Neuron (in vitro differentiated cells): ENCODE results near the gene ZYG11B.
"Not testable (repeated sequence)": the region's sequence is repeated elsewhere in the genome, so short reads cannot be mapped to it uniquely, and the experiment has no call there.

Source experiments
- H2AFZ ChIP-seq: one replicate; pipeline ENCODE4 v1.6.1; 2013; ENCODE audit warnings: low read depth, mild to moderate bottlenecking, inconsistent platforms, low read length, moderate library complexity
- H3K27me3 ChIP-seq: one replicate; pipeline ENCODE4 v1.6.1; 2013; ENCODE audit warnings: low read length; ENCODE audit not compliant: insufficient read depth
- H3K36me3 ChIP-seq: one replicate; pipeline ENCODE4 v1.6.1; 2013; ENCODE audit warnings: low read length; ENCODE audit not compliant: insufficient read depth
- H3K4me1 ChIP-seq: one replicate; pipeline ENCODE4 v1.6.1; 2013; ENCODE audit warnings: low read length; ENCODE audit not compliant: insufficient read depth
- H3K4me3 ChIP-seq: 2 replicates; pipeline ENCODE4 v1.5.1; 2013; ENCODE audit warnings: mild to moderate bottlenecking, low read length, moderate library complexity
- H3K9me3 ChIP-seq: one replicate; pipeline ENCODE4 v1.6.1; 2013; ENCODE audit warnings: low read length

ZYG11B gene

GRCh38 chr1:52795464-52795863, 69.2 kb downstream of the ZYG11B start:
- no peak overlapping the region for H2AFZ ChIP-seq
- H3K4me3 ChIP-seq = no peak overlapping the region
- no peaks in the 10 kb centered on the region for H3K9me3 ChIP-seq

GRCh38 chr1:52798331-52798730, 72.1 kb downstream of the ZYG11B start:
- Histone ChIP-seq H3K9me3 (no peaks in the 10 kb centered on the region), H3K36me3 (peaks cover 28% of the 10 kb centered on the region)

More at GRCh38 chr1:52795464-52795863, 69.2 kb downstream of the ZYG11B start:
- Histone ChIP-seq H3K27me3 (no peaks in the 10 kb centered on the region), H3K36me3 (peaks cover 30% of the 10 kb centered on the region), H3K4me1 (peaks cover 3% of the 10 kb centered on the region)

GRCh38 chr1:52801011-52801410, 74.8 kb downstream of the ZYG11B start:
- Histone ChIP-seq H3K4me1 (no peaks in the 10 kb centered on the region), H3K9me3 (no peaks in the 10 kb centered on the region), H3K4me3 (no peak overlapping the region), H3K27me3 (no peaks in the 10 kb centered on the region), H2AFZ (no peak overlapping the region), H3K36me3 (peaks cover 33% of the 10 kb centered on the region)

More at GRCh38 chr1:52798331-52798730, 72.1 kb downstream of the ZYG11B start:
- Histone ChIP-seq H3K27me3 (no peaks in the 10 kb centered on the region), H2AFZ (no peak overlapping the region), H3K4me3 (no peak overlapping the region), H3K4me1 (no peaks in the 10 kb centered on the region)

GRCh38 chr1:52804083-52804482, 77.8 kb downstream of the ZYG11B start:
- not testable (repeated sequence) for H3K9me3 ChIP-seq, H3K4me1 ChIP-seq, H2AFZ ChIP-seq, H3K4me3 ChIP-seq, H3K27me3 ChIP-seq
- H3K36me3 ChIP-seq = peaks cover 19% of the 10 kb centered on the region

- no peak overlapping the region for H3K4me3 ChIP-seq
- no peaks in the 10 kb centered on the region for H3K4me1 ChIP-seq
- no peak overlapping the region for H2AFZ ChIP-seq
- no peaks in the 10 kb centered on the region for H3K27me3 ChIP-seq
- no peaks in the 10 kb centered on the region for H3K9me3 ChIP-seq
- peaks cover 47% of the 10 kb centered on the region for H3K36me3 ChIP-seq
These were observed 88.2 kb downstream of the ZYG11B start for GRCh38 chr1:52814465-52814864.

- not testable (repeated sequence) for H3K9me3 ChIP-seq, H2AFZ ChIP-seq, H3K27me3 ChIP-seq, H3K4me1 ChIP-seq, H3K4me3 ChIP-seq
- peaks cover 34% of the 10 kb centered on the region for H3K36me3 ChIP-seq
These were observed 94.6 kb downstream of the ZYG11B start for GRCh38 chr1:52820830-52821229.

- peaks cover 15% of the 10 kb centered on the region for H3K36me3 ChIP-seq
- no peaks in the 10 kb centered on the region for H3K9me3 ChIP-seq
- no peak overlapping the region for H3K4me3 ChIP-seq
- H2AFZ ChIP-seq = no peak overlapping the region
- H3K27me3 ChIP-seq = no peaks in the 10 kb centered on the region
- H3K4me1 ChIP-seq = no peaks in the 10 kb centered on the region
These were observed 99.6 kb downstream of the ZYG11B start for GRCh38 chr1:52825868-52826267.

GRCh38 chr1:52834798-52835197, 108.5 kb downstream of the ZYG11B start:
- Histone ChIP-seq H2AFZ (no peak overlapping the region), H3K27me3 (no peaks in the 10 kb centered on the region), H3K36me3 (no peaks in the 10 kb centered on the region), H3K4me3 (no peak overlapping the region), H3K9me3 (no peaks in the 10 kb centered on the region), H3K4me1 (no peaks in the 10 kb centered on the region)

GRCh38 chr1:52836035-52836434, 109.8 kb downstream of the ZYG11B start:
- Histone ChIP-seq H2AFZ (no peak overlapping the region), H3K4me1 (no peaks in the 10 kb centered on the region), H3K9me3 (no peaks in the 10 kb centered on the region), H3K27me3 (peaks cover 4% of the 10 kb centered on the region), H3K36me3 (no peaks in the 10 kb centered on the region), H3K4me3 (no peak overlapping the region)

- not testable (repeated sequence) for H3K4me3 ChIP-seq, H3K9me3 ChIP-seq, H2AFZ ChIP-seq, H3K4me1 ChIP-seq, H3K36me3 ChIP-seq
- peaks cover 26% of the 10 kb centered on the region for H3K27me3 ChIP-seq
These were observed 112.9 kb downstream of the ZYG11B start for GRCh38 chr1:52839175-52839574.

- Histone ChIP-seq H3K27me3 (peaks cover 30% of the 10 kb centered on the region), H2AFZ (peak within 1 kb of the TSS; percentile 100), H3K36me3 (no peaks in the 10 kb centered on the region), H3K9me3 (no peaks in the 10 kb centered on the region), H3K4me1 (peaks cover 2% of the 10 kb centered on the region), H3K4me3 (peak within 1 kb of the TSS; percentile 49)
These were observed 116.5 kb downstream of the ZYG11B start, which contains the start of gene ZYG11A for GRCh38 chr1:52842643-52843310. Gene ZYG11A, plus strand, starts transcription at chr1:52842760. Its CDS starts 124 bp downstream, at chr1:52842884.

- H2AFZ ChIP-seq, H3K4me3 ChIP-seq, H3K4me1 ChIP-seq, H3K9me3 ChIP-seq, H3K36me3 ChIP-seq: not testable (repeated sequence)
- peaks cover 30% of the 10 kb centered on the region for H3K27me3 ChIP-seq
These were observed 118.9 kb downstream of the ZYG11B start for GRCh38 chr1:52845119-52845518.

GRCh38 chr1:52848423-52848822, 122.2 kb downstream of the ZYG11B start:
- Histone ChIP-seq H3K4me3 (no peak overlapping the region), H2AFZ (no peak overlapping the region), H3K27me3 (peaks cover 10% of the 10 kb centered on the region), H3K4me1 (no peaks in the 10 kb centered on the region), H3K36me3 (no peaks in the 10 kb centered on the region), H3K9me3 (no peaks in the 10 kb centered on the region)

- Histone ChIP-seq H3K4me3 (no peak overlapping the region), H3K9me3 (no peaks in the 10 kb centered on the region), H2AFZ (no peak overlapping the region), H3K27me3 (no peaks in the 10 kb centered on the region), H3K4me1 (no peaks in the 10 kb centered on the region), H3K36me3 (no peaks in the 10 kb centered on the region)
These were observed 124.7 kb downstream of the ZYG11B start for GRCh38 chr1:52850951-52851350.
